ENCODE data around the gene NUCKS1.

DNA sequence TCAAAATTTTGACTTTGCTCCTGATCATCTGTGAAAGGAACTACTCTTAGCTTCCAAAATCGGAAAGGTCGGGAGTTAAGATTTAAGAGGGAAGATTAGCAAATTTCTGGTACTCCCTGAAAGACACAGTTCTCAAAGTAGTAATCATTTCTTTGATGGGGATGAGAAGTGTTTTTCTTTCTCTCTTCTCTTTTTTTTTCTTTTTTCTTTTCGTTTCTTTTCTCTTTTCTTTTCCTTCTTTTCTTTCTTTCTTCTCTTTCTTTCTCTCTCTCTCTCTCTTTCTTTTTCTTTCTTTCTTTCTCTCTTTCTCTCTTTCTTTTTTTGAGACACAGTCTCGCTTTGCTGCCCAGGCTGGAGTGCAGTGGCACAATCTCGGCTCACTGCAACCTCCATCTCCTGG, 30.4 kb upstream of the NUCKS1 start:
- TF ChIP-seq, protein P1, sequence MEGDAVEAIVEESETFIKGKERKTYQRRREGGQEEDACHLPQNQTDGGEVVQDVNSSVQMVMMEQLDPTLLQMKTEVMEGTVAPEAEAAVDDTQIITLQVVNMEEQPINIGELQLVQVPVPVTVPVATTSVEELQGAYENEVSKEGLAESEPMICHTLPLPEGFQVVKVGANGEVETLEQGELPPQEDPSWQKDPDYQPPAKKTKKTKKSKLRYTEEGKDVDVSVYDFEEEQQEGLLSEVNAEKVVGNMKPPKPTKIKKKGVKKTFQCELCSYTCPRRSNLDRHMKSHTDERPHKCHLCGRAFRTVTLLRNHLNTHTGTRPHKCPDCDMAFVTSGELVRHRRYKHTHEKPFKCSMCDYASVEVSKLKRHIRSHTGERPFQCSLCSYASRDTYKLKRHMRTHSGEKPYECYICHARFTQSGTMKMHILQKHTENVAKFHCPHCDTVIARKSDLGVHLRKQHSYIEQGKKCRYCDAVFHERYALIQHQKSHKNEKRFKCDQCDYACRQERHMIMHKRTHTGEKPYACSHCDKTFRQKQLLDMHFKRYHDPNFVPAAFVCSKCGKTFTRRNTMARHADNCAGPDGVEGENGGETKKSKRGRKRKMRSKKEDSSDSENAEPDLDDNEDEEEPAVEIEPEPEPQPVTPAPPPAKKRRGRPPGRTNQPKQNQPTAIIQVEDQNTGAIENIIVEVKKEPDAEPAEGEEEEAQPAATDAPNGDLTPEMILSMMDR (IDR thresholded peaks at IDR 0.05; ENCODE audit: insufficient read depth, low read length, poor library complexity, severe bottlenecking), result no peak
- no peak for TF ChIP-seq EZH2phosphoT487 (conservative IDR thresholded peaks at IDR 0.05; ENCODE audit: low read length)
